ENCODE results near the gene GMPR. TPM values are rescaled to one million over a fixed set of nuclear protein-coding genes. Genes with fewer than 3 reads are reported as not detected.

GMPR gene
- total RNA-seq, 1 donor, result 4.7 TPM

GRCh38 chr6:16227048-16227562, 11.3 kb upstream of the GMPR start:
- no peak for DNase-seq (ENCODE audit: low read depth)
- no peak for TF ChIP-seq CTCF (IDR thresholded peaks at IDR 0.05; ENCODE audit: insufficient read depth, low read depth, low read length)
- no peak overlapping the region for H3K4me3 ChIP-seq (ENCODE audit: low read depth, low read length)

GRCh38 chr6:16227605-16228004, 10.8 kb upstream of the GMPR start:
- no peak for DNase-seq (ENCODE audit: low read depth)
- H3K4me3 ChIP-seq (ENCODE audit: low read depth, low read length), result no peak overlapping the region
- no peak for TF ChIP-seq CTCF (IDR thresholded peaks at IDR 0.05; ENCODE audit: insufficient read depth, low read depth, low read length)

- DNase-seq (ENCODE audit: low read depth), result no peak
- H3K4me3 ChIP-seq (ENCODE audit: low read depth, low read length), result no peak overlapping the region
- no peak for TF ChIP-seq CTCF (IDR thresholded peaks at IDR 0.05; ENCODE audit: insufficient read depth, low read depth, low read length)
Measured at GRCh38 chr6:16228043-16228442, 10.3 kb upstream of the GMPR start.

DNA sequence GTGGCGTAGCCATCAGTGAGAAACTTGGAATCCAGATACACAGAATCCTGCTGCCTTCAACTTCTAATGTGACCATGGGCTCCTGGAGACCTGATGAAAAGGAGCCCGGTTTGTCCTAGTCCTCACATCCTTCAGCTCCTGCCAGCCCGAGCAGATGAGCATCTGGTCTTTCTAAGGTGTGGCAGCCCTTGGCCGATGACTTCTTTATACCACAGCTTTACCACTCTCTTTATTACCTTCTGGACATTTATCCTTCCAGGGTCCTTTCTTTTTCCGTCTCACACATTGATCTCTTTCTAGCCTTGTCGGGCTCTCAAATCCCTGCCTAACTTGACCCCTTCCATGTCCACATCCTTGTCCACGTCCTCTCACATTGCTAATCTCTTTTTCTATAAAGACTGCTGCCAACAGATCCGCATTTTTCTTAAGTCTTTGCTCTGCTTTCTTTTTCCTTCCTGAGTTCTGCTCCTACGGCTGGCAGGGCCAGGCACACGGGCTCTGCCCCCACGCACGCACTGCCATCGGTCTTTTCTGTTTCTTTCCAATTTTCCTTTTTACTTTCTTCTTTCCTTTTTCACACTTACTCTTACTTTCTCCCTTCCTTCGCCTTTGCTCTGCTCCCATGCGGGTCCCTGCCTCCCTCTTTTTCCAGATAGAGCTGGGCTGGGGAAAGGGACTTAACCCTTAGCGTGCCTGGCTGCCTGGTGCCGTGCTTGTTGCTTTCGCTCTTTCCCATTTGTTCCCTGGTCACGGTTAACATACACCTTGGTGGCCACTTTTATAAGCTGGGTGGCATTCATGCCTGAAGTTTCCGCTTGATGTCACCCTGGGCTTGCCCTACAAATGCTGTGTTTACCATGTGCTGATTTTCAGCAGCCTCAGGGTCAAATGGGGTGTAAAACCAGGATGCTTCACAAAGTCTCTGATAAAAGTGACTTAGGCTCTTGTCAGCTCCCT, 9.4 kb upstream of the GMPR start:
- no peak for DNase-seq (ENCODE audit: low read depth)
- peak overlapping the region; percentile 30 for H3K4me3 ChIP-seq (ENCODE audit: low read depth, low read length)

DNA sequence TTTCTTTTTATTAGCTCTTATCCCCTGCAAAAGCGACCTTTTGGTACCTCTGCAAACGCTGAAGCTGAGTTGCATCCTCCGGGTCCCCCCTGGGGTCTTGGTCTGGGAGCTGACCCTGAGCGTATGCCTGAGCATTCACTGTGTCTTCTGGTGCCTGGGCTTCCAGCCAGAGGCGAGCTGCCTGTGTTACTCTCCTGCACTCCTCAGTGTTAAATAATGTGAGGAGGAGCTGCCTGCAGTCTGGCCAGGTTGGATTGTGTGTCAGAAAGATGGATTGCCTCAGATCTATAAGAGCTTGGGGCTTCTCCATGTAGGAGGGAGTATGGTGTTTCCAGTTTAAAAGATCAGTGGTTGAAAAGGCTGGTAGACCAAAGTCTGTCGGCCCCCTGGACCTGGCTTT, 8.7 kb upstream of the GMPR start:
- H3K4me3 ChIP-seq (ENCODE audit: low read depth, low read length), result no peak overlapping the region
- DNase-seq (ENCODE audit: low read depth), result no peak
- no peak for TF ChIP-seq CTCF (IDR thresholded peaks at IDR 0.05; ENCODE audit: insufficient read depth, low read depth, low read length)

More for the DNA sequence above, 9.4 kb upstream of the GMPR start:
- no peak for TF ChIP-seq CTCF (IDR thresholded peaks at IDR 0.05; ENCODE audit: insufficient read depth, low read depth, low read length)

- no peak for DNase-seq (ENCODE audit: low read depth)
- no peak for TF ChIP-seq CTCF (IDR thresholded peaks at IDR 0.05; ENCODE audit: insufficient read depth, low read depth, low read length)
- H3K4me3 ChIP-seq (ENCODE audit: low read depth, low read length), result no peak overlapping the region
Measured at GRCh38 chr6:16230953-16231352, 7.4 kb upstream of the GMPR start.
